ENCODE data around the gene SSH3.
"Not testable (repeated sequence)": the region's sequence is repeated elsewhere in the genome, so short reads cannot be mapped to it uniquely, and the experiment has no call there.

SSH3 gene

DNA sequence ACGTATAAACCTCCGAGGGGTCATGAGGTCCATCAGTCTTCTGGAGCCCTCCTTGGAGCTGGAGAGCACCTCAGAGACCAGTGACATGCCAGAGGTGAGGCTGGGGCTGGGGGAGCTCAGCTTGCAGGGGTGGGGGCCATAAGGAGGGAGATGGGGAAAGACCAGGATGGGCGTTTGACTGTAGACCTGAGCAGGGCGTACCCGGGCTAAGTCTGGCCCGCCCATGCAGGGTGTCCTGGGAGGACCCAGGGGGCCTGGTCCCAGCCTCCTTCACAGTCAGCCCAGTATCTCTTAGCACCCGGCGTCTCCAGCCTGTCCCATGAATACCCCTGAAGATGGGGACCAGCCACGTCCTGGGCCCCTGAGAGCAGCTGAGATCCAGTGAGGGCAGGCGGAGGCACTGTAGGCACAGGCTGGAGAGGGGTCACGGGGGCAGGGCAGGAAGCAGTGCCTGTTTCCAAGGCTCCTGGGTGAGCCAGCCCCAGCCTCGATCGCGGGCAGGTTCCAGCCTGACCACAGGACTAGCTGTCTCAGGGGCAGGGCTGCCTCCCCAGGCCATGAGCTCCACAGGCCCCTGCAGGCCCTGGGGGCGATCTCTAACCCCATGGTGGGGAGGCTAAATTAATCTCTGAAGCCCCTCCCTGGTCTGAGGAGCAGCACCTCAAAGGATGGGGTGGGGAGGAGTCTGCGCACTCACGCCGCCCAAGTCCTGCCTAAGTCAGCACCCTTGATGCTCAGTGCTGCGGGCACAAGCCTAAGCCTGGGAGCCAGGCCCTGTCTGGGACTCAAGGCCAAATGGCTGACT lies 7.1 kb downstream of the SSH3 start:
- DNase-seq (ENCODE audit: low read depth in 2 of 2), result no peak

DNA sequence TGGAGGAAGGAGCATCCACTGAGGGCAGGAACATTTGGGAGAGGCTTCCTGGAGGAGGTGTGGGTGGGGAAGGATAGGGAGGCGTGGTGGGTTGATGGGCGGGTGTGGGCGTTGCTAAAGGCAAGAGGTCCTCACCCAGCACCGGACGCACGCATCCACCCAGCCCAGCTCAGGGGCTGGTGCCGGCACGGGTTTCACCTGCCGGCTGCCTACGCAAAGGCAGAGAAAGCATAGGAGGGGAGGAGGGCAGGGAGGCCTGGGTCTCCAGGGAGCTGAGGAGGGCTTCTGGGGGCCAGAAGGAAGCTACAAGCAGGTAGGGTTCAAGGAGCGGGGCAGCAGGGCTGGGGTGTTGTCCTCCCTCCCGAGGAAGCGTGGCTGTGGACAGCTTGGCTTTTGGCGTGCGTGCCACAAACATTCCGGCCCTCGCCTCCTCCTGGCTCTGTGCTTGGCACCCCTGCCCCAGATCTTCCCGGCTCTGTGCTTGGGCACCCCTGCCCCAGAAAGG lies 7.8 kb downstream of the SSH3 start:
- no peak for DNase-seq (ENCODE audit: low read depth in 2 of 2)

- DNase-seq (ENCODE audit: low read depth in 2 of 2), result no peak
Measured at GRCh38 chr11:67311556-67312082, 8.3 kb downstream of the SSH3 start.

DNA sequence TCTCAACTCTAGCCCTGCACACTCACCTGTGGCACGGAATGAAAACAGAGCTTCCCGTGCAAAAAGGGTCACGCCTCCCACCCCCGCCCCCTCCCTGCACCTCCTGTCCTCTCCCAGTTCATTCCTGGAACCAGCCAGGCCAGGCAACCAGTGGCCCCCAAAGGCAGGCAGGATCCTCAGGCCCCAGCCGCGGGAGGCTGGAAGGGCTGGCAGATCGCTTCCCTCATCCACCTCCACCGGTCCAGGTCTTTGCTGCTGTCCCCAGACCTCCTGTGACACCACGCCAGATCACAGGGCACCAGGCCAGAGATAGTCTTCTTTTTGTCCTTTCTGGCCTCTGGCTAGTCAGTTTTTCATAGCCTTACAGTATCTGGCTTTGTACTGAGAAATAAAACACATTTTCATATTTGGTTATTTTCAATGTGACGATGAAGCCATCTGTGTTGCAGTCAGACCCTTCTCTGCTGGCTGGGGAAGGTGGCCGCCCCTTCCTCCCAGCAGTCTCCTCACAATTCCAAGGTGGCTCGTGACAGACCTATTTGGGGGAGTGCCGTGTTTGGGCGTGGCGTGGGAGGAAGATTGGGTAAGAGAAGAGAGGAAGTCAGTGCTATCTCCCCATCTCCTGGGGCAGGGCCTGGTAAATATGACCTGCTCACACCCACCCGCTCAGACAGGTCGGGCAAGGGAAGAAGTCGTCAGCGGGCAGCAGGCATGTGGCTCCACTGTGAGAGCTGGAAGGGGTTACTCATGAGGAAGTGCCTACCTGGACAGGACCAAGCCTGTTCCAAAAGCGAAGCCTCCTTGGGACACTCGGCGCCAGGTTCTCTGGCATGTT lies 9.1 kb downstream of the SSH3 start:
- no peak for DNase-seq (ENCODE audit: low read depth in 2 of 2)

DNA sequence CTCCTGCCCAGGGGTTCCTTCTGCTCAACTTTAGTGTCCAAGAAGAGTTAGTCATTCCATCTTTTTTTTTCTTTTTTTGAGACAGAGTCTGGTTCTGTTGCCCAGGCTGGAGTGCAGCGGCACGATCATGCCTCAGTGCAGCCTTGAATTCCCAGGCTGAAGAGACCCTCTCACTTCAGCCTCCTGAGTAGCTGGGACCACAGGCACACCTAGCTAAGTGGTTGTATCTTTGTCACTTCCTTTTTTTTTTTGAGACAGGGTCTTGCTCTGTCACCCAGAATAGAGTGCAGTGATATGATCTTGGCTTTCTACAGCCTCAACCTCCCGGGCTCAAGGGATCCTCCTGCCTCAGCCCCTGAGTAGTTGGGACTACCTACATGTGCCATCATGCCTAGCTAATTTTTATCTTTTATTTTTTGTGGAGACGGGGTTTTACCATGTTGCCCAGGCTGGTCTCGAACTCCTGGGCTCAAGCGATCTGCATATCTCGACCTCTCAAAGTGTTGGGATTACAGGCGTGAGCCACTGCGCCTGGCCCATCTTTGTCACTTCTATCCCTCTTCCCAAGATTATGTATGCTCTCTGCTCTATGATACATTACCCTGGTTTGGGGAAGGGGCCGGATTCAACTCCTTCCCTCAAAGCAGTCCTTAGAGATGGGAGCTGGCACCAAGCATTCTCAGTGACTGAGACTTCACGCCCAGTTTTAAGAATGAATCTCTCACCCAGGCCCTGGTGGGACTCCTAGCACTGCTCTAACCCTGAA lies 10.0 kb downstream of the SSH3 start:
- no peak for DNase-seq (ENCODE audit: low read depth in 2 of 2)

DNA sequence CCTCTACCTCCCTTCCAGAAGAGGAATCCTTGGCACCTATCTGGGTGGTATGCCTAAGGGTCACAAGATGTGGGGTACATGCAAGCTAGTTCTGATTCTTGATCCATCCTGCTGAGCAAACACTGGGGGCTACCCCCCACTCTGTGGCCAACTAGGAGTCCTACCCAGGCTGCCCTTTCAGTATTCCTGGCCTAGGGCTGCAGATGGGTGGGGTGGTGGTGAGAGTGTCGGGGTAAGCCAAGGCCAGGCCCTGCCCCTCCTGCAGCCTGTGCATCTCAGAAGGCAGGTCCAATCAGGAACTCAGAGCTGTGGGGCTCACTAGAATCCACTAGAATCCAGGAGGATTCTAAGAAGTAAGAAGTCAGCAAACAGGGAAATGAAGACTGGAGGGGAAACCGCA lies 10.9 kb downstream of the SSH3 start:
- DNase-seq (ENCODE audit: low read depth in 2 of 2), result no peak

GRCh38 chr11:67315325-67315909 lies 12.1 kb downstream of the SSH3 start:
- DNase-seq (ENCODE audit: low read depth in 2 of 2), result no peak

- DNase-seq (ENCODE audit: low read depth in 2 of 2), result no peak
Measured at GRCh38 chr11:67316882-67317204, 13.5 kb downstream of the SSH3 start.

DNA sequence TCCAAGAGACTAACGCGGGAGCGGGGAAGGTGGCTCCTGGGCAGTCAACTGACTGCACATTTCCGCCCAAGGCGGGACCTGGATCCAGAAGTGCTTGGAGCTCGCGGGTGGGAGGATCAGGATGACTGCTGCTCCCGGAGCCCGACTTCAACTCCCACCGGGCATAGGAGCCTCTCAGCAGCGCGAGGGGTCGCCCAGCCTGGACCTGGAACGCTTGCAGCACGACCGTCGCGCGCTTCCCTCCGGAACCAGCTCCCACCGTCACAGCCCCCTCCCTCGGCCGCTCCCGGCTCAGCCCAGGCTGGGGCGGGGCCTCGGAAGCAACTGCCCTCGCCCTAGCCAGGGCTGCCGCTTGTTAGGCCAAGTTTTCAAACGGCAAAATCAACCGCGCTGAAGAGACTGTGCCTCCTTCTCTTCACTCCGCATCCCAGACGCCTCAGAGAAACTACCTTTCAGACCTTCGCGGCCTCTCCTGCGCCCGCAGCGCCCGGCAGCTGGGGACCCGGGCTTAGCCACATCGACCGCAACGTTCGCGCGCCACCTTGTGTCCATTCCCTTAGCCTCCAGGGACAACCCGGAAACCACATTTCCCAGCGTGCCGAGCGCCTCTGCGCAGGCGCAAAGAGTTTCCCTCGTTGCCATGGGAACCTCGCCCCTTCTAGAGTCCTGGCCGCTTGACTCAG lies 14.0 kb downstream of the SSH3 start:
- peak; percentile 97 to 98 for DNase-seq (ENCODE audit: low read depth in 2 of 2)

- no peak for DNase-seq (ENCODE audit: low read depth in 2 of 2)
Measured at GRCh38 chr11:67317888-67318555, 14.7 kb downstream of the SSH3 start.

DNA sequence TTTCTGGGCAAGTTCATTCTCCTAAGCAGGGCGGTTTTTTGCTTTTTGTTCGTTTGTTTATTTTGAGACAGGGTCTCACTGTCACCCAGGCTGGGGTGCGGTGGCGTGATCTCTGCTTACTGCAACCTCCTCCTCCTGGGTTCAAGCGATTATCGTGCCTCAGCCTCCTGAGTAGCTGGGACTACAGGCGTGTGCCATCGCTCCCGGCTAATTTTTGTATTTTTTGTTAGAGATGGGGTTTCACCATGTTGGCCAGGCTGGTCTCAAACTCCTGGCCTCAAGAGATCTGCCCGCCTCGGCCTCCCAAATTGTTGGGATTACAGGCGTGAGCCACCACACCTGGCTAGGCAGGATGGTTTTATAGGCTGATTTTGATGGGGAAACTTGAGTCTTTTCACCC lies 15.5 kb downstream of the SSH3 start:
- DNase-seq (ENCODE audit: low read depth in 2 of 2), result not testable (repeated sequence)

- no peak for DNase-seq (ENCODE audit: low read depth in 2 of 2)
Measured at GRCh38 chr11:67320011-67320410, 16.7 kb downstream of the SSH3 start.

GRCh38 chr11:67320691-67321090 lies 17.4 kb downstream of the SSH3 start:
- no peak for DNase-seq (ENCODE audit: low read depth in 2 of 2)

DNA sequence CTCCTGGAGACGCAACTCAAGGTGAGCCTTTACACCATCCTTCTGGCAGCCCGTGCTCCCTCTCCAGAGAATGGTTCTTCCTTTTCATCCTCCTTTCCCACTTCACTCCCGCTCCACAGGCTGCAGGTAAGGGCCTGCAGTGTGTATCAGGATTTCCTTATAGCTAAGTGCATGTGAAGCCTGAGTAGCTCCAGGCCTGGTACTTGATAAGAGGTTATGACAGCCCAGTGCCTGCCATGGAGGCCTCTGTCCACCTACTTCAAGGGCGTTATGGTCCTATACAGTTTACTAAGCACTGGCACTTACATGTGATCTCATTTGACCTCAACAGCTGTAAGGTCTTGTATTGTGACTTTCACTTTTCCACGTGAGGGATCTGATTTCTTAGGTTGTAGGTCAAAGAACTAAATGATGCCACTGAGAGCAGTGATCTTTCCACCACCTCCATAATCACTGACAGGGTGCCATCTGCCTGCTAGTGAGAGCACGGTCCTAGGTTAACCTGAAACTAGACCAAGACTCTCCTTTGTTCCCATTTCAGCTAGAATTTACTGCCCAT lies 18.1 kb downstream of the SSH3 start:
- no peak for DNase-seq (ENCODE audit: low read depth in 2 of 2)

DNA sequence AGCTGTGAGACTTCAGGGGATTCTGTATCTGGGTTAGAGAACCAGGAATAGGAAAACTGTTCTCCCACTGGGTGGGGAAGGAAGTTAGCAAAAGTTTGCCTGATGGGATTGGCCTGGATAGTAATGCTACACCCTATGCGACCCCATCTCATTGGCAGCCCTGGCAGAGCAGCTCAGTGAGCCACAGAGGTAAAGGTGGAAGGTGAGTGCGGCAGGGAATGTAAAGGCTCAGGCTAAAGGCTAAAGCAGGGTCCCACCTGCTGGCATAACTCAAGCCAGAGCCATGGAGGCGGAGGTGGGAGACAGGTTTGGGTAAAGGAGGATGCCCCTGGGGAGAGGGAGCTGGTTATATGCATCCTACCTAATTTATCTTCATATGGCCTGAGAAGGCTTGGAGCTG lies 18.7 kb downstream of the SSH3 start:
- no peak for DNase-seq (ENCODE audit: low read depth in 2 of 2)

GRCh38 chr11:67323526-67323925 lies 20.2 kb downstream of the SSH3 start:
- no peak for DNase-seq (ENCODE audit: low read depth in 2 of 2)

GRCh38 chr11:67332081-67332691 lies 28.9 kb downstream of the SSH3 start:
- DNase-seq (ENCODE audit: low read depth in 2 of 2), result no peak

DNA sequence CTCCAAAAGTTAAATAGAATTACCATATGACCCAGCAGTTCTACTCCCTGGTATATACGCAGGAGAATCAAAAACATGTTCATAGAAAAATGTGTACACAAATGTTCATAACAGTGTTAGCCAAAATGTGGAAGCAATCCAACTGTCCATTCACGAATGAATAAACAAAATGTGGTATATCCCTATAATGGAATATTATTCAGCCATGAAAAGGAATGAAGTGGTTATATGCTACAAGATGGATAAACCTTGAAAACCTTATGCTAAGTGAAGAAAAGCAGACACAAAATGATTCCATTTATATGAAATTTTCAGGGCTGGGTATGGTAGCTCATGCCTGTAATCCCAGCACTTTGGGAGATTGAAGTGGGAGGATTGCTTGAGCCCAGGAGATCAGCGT lies 33.9 kb downstream of the SSH3 start:
- DNase-seq (ENCODE audit: low read depth in 2 of 2), result no peak

- DNase-seq (ENCODE audit: low read depth in 2 of 2), result no peak
Measured at GRCh38 chr11:67344264-67344663, 40.9 kb downstream of the SSH3 start.
